GM12891 (cell line): Measurements from ENCODE around the gene SLC25A12.

Experiments used
- PAX5 ChIP-seq: IDR thresholded peaks from 2 replicates; pipeline ENCODE4 v1.6.1; 2011; ENCODE audit warnings: low read length, moderate library complexity, mild to moderate bottlenecking; ENCODE audit not compliant: insufficient read depth, severe bottlenecking
- POLR2AphosphoS5 ChIP-seq: IDR thresholded peaks from 2 replicates; pipeline ENCODE4 v1.6.1; 2011; ENCODE audit warnings: low read depth, low read length, control low read depth

DNA sequence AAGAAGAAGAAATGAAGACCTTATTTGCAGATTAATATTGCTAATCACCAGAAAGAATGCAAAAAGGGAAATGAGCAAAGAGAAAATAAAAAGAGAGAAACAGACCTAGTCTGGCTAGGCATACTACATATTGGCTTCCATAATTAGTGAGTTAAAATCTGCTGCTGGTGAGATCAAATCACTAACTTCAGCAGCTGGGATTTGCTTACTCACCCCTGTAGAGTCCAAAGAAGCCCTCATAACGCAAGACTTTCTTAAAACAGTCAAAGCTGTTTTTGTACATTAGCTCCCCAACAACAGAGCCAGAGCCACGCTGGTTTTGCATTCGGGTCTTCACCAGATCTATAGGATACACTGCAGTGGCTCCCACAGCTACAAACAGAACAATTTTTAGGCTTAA is 80.9 kb downstream of the SLC25A12 start:
- TF ChIP-seq PAX5 (no peak), POLR2AphosphoS5 (no peak)
